ENCODE measurements around the gene PUS7.
A peak's percentile ranks its signal among the peaks of the same experiment; 100 is the strongest.
"Not testable (repeated sequence)": the region's sequence is repeated elsewhere in the genome, so short reads cannot be mapped to it uniquely, and the experiment has no call there.

Gene PUS7

GRCh38 chr7:105521027-105521716 is 899 bp downstream of the PUS7 start:
- peak overlapping the region; percentile 19; the same call in 1 of the 2 replicates for H3K27ac ChIP-seq (ENCODE audit: low read depth, low read length)
- no peaks in the 10 kb centered on the region for H3F3A ChIP-seq (ENCODE audit: insufficient read depth)
- no peaks in the 10 kb centered on the region for H3K9me3 ChIP-seq (ENCODE audit: insufficient read depth, low read length)
- H3K4me2 ChIP-seq (ENCODE audit: low read depth, low read length, poor library complexity, severe bottlenecking): peak overlapping the region; percentile 97
- no peaks in the 10 kb centered on the region for H3K9me2 ChIP-seq (replicated peaks; ENCODE audit: insufficient read depth, low read length)
- H3K27me3 ChIP-seq (ENCODE audit: low read length): no peaks in the 10 kb centered on the region
- H3K9ac ChIP-seq (ENCODE audit: low read length): peak overlapping the region; percentile 74
- H3K4me3 ChIP-seq (ENCODE audit: insufficient read depth, low read length, poor library complexity, severe bottlenecking): peak overlapping the region; percentile 82
- peaks cover 53% of the 10 kb centered on the region for H3K79me2 ChIP-seq (ENCODE audit: insufficient read depth, low read length)
- TF ChIP-seq CTCF (IDR thresholded peaks at IDR 0.05; ENCODE audit: insufficient read depth, low read length, poor library complexity, severe bottlenecking) (no peak), EZH2phosphoT487 (conservative IDR thresholded peaks at IDR 0.05; ENCODE audit: low read length) (no peak)
- peak overlapping the region; percentile 72 for H2AFZ ChIP-seq (ENCODE audit: low read depth, low read length, severe bottlenecking)
- 0 out of 2 replicates have a peak, but pooled peaks cover 4% of the 10 kb centered on the region for H3K36me3 ChIP-seq (ENCODE audit: low read length)
- no peaks in the 10 kb centered on the region for H4K20me1 ChIP-seq (ENCODE audit: low read depth, low read length)

GRCh38 chr7:105520620-105521019 is 1.5 kb downstream of the PUS7 start:
- H3K9me2 ChIP-seq (replicated peaks; ENCODE audit: insufficient read depth, low read length); H3K27me3 ChIP-seq (ENCODE audit: low read length); H3K27ac ChIP-seq (ENCODE audit: low read depth, low read length); H3K9me3 ChIP-seq (ENCODE audit: insufficient read depth, low read length); H4K20me1 ChIP-seq (ENCODE audit: low read depth, low read length); H3K36me3 ChIP-seq (ENCODE audit: low read length); H3F3A ChIP-seq (ENCODE audit: insufficient read depth): not testable (repeated sequence)
- H2AFZ ChIP-seq (ENCODE audit: low read depth, low read length, severe bottlenecking): peak overlapping the region; percentile 72
- peak overlapping the region; percentile 97 for H3K4me2 ChIP-seq (ENCODE audit: low read depth, low read length, poor library complexity, severe bottlenecking)
- H3K79me2 ChIP-seq (ENCODE audit: insufficient read depth, low read length): peaks cover 57% of the 10 kb centered on the region
- H3K4me3 ChIP-seq (ENCODE audit: insufficient read depth, low read length, poor library complexity, severe bottlenecking): peak overlapping the region; percentile 82
- peak overlapping the region; percentile 74 for H3K9ac ChIP-seq (ENCODE audit: low read length)

GRCh38 chr7:105519353-105519752 is 2.7 kb downstream of the PUS7 start:
- no peaks in the 10 kb centered on the region for H4K20me1 ChIP-seq (ENCODE audit: low read depth, low read length)
- H3K9me2 ChIP-seq (replicated peaks; ENCODE audit: insufficient read depth, low read length): no peaks in the 10 kb centered on the region
- 0 out of 2 replicates have a peak, but pooled peaks cover 4% of the 10 kb centered on the region for H3K36me3 ChIP-seq (ENCODE audit: low read length)
- no peak overlapping the region for H3K4me3 ChIP-seq (ENCODE audit: insufficient read depth, low read length, poor library complexity, severe bottlenecking)
- no peak overlapping the region for H3K27ac ChIP-seq (ENCODE audit: low read depth, low read length)
- H3K9me3 ChIP-seq (ENCODE audit: insufficient read depth, low read length): no peaks in the 10 kb centered on the region
- H3K4me2 ChIP-seq (ENCODE audit: low read depth, low read length, poor library complexity, severe bottlenecking): no peak overlapping the region
- H3F3A ChIP-seq (ENCODE audit: insufficient read depth): no peaks in the 10 kb centered on the region
- H3K79me2 ChIP-seq (ENCODE audit: insufficient read depth, low read length): peaks cover 68% of the 10 kb centered on the region
- no peak overlapping the region for H3K9ac ChIP-seq (ENCODE audit: low read length)
- H2AFZ ChIP-seq (ENCODE audit: low read depth, low read length, severe bottlenecking): no peak overlapping the region
- no peak for TF ChIP-seq EZH2phosphoT487 (conservative IDR thresholded peaks at IDR 0.05; ENCODE audit: low read length)
- TF ChIP-seq CTCF (IDR thresholded peaks at IDR 0.05; ENCODE audit: insufficient read depth, low read length, poor library complexity, severe bottlenecking): no peak
- no peaks in the 10 kb centered on the region for H3K27me3 ChIP-seq (ENCODE audit: low read length)

GRCh38 chr7:105515610-105516009 is 6.5 kb downstream of the PUS7 start:
- not testable (repeated sequence) for H4K20me1 ChIP-seq (ENCODE audit: low read depth, low read length); H3K4me3 ChIP-seq (ENCODE audit: insufficient read depth, low read length, poor library complexity, severe bottlenecking); H3K27me3 ChIP-seq (ENCODE audit: low read length); H3K4me2 ChIP-seq (ENCODE audit: low read depth, low read length, poor library complexity, severe bottlenecking); H3K9ac ChIP-seq (ENCODE audit: low read length); H3K27ac ChIP-seq (ENCODE audit: low read depth, low read length); H3F3A ChIP-seq (ENCODE audit: insufficient read depth); H3K9me2 ChIP-seq (replicated peaks; ENCODE audit: insufficient read depth, low read length); H3K36me3 ChIP-seq (ENCODE audit: low read length); H2AFZ ChIP-seq (ENCODE audit: low read depth, low read length, severe bottlenecking); H3K9me3 ChIP-seq (ENCODE audit: insufficient read depth, low read length)
- H3K79me2 ChIP-seq (ENCODE audit: insufficient read depth, low read length): peaks cover 85% of the 10 kb centered on the region

Measured in SU-DHL-6 (cell line).